Mesenteric fat pad (tissue), 1 donor: ENCODE data around the gene ZNF311. TPM values are rescaled to one million over a fixed set of nuclear protein-coding genes. Genes with fewer than 3 reads are reported as not detected.
"Not testable (repeated sequence)": the region's sequence is repeated elsewhere in the genome, so short reads cannot be mapped to it uniquely, and the experiment has no call there.

Experiments
- DNase-seq: peaks from one replicate; pipeline ENCODE4 v3.0.0-alpha.2; 2020; ENCODE audit warnings: low spot score
- total RNA-seq: library from RNA; stranded (reverse); fragmentation: NEBNext Ultra II Directional; extraction: Animal tissue kit (Norgen Biotek cat#: 25700); gene quantifications from one replicate; pipeline ENCODE4 v1.2.1, GENCODE V29; 2021
- donor health status: DM: yes; HTN: yes; CAD: no.

The ZNF311 gene
- total RNA-seq, 1 donor from 2014 or later: 0.64 TPM

GRCh38 chr6:28953585-28954258, 51.4 kb downstream of the ZNF311 start:
- no peak for DNase-seq

GRCh38 chr6:28953039-28953584, 52.0 kb downstream of the ZNF311 start:
- DNase-seq: no peak

GRCh38 chr6:28949656-28950195, 55.4 kb downstream of the ZNF311 start:
- DNase-seq: not testable (repeated sequence)

- DNase-seq: no peak
Measured at GRCh38 chr6:28948782-28949486, 56.2 kb downstream of the ZNF311 start.

- no peak for DNase-seq
Measured at GRCh38 chr6:28947831-28948270, 57.3 kb downstream of the ZNF311 start.

- DNase-seq: no peak
Measured at GRCh38 chr6:28947067-28947765, 57.9 kb downstream of the ZNF311 start.

- DNase-seq: no peak
Measured at GRCh38 chr6:28945349-28945748, 59.8 kb downstream of the ZNF311 start.

Other genes starting within 250 kb of the ZNF311 start
- gene TRIM27, start 81.3 kb downstream of the ZNF311 start, total RNA-seq: 39.6 TPM
- not detected for gene OR2W1, start 39.9 kb upstream of the ZNF311 start, total RNA-seq
- gene OR2B3, start 82.0 kb upstream of the ZNF311 start, total RNA-seq: not detected
- not detected for gene OR2J1, start 94.2 kb upstream of the ZNF311 start, total RNA-seq
- gene OR2J3, start 102.7 kb upstream of the ZNF311 start, total RNA-seq: not detected
- gene OR2J2, start 165.6 kb upstream of the ZNF311 start, total RNA-seq: not detected